ENCODE measurements around the gene OR5T2. TPM values are rescaled to one million over a fixed set of nuclear protein-coding genes. Genes with fewer than 3 reads are reported as not detected.
"Not testable (repeated sequence)": the region's sequence is repeated elsewhere in the genome, so short reads cannot be mapped to it uniquely, and the experiment has no call there.

Gene OR5T2
- not detected for total RNA-seq

- no peak within 1 kb of the TSS for H3K4me3 Mint-ChIP-seq
- no peak within 1 kb of the TSS for H3K27ac Mint-ChIP-seq
- CTCF ChIA-PET, result no interaction called here
- H3K27me3 Mint-ChIP-seq, result no peaks in the 10 kb centered on the region
- peaks cover 12% of the 10 kb centered on the region for H3K9me3 Mint-ChIP-seq
- no peak for DNase-seq
- H3K36me3 Mint-ChIP-seq (ENCODE audit: low read depth), result no peaks in the 10 kb centered on the region
- H3K4me1 Mint-ChIP-seq, result no peaks in the 10 kb centered on the region
- POLR2A ChIA-PET, result no interaction called here
These were observed at the start of gene OR5T2 for GRCh38 chr11:56234155-56234554. TSS of gene OR5T2 (minus strand) at chr11:56234255. CDS start at chr11:56233062, 1,193 bp downstream.

- ChIA-PET CTCF (no interaction called here), POLR2A (no interaction called here)
- Mint-ChIP-seq H3K9me3 (peaks cover 2% of the 10 kb centered on the region), H3K36me3 (ENCODE audit: low read depth) (no peaks in the 10 kb centered on the region), H3K27ac (no peak within 1 kb of the TSS), H3K4me1 (no peaks in the 10 kb centered on the region), H3K4me3 (no peak within 1 kb of the TSS), H3K27me3 (no peaks in the 10 kb centered on the region)
- no peak for DNase-seq
These were observed 39.8 kb upstream of the OR5T2 start, which contains the start of gene OR5T1 for GRCh38 chr11:56273854-56274253. TSS of gene OR5T1 (plus strand) at chr11:56274154. CDS start at chr11:56275639, 1,485 bp downstream.

GRCh38 chr11:56271092-56271491 lies 37.0 kb upstream of the OR5T2 start:
- CTCF ChIA-PET, result interaction anchor here (0.7 kb wide), 1 partner anchor 142 kb away, joined by 3 read pairs; no protein-coding TSS in a partner anchor
- no peak for DNase-seq

GRCh38 chr11:56251954-56252353 lies 17.9 kb upstream of the OR5T2 start, which contains the start of gene OR5T3:
TSS of gene OR5T3 (plus strand) at chr11:56252254. CDS start at chr11:56252254, 0 bp downstream.
- Mint-ChIP-seq H3K36me3 (ENCODE audit: low read depth) (no peaks in the 10 kb centered on the region), H3K4me1 (no peaks in the 10 kb centered on the region), H3K9me3 (peaks cover 5% of the 10 kb centered on the region), H3K4me3 (no peak within 1 kb of the TSS), H3K27me3 (no peaks in the 10 kb centered on the region), H3K27ac (no peak within 1 kb of the TSS)
- DNase-seq, result no peak
- ChIA-PET POLR2A (no interaction called here), CTCF (no interaction called here)

More at GRCh38 chr11:56271092-56271491, 37.0 kb upstream of the OR5T2 start:
- POLR2A ChIA-PET, result no interaction called here
- Mint-ChIP-seq H3K4me3 (no peak overlapping the region), H3K27ac (no peak overlapping the region), H3K36me3 (ENCODE audit: low read depth) (no peaks in the 10 kb centered on the region), H3K9me3 (peaks cover 13% of the 10 kb centered on the region), H3K4me1 (no peaks in the 10 kb centered on the region), H3K27me3 (no peaks in the 10 kb centered on the region)

- H3K9me3 Mint-ChIP-seq, result peaks cover 29% of the 10 kb centered on the region
- H3K4me3 Mint-ChIP-seq; H3K4me1 Mint-ChIP-seq; POLR2A ChIA-PET; H3K27ac Mint-ChIP-seq; H3K27me3 Mint-ChIP-seq; H3K36me3 Mint-ChIP-seq (ENCODE audit: low read depth); CTCF ChIA-PET; DNase-seq: not testable (repeated sequence)
These were observed 14.3 kb downstream of the OR5T2 start for GRCh38 chr11:56219735-56220134.

- Mint-ChIP-seq H3K4me3 (no peak overlapping the region), H3K9me3 (peaks cover 31% of the 10 kb centered on the region), H3K36me3 (ENCODE audit: low read depth) (no peaks in the 10 kb centered on the region), H3K27ac (no peak overlapping the region), H3K4me1 (no peaks in the 10 kb centered on the region), H3K27me3 (no peaks in the 10 kb centered on the region)
- CTCF ChIA-PET, result no interaction called here
- no peak for DNase-seq
- POLR2A ChIA-PET, result no interaction called here
These were observed 19.5 kb downstream of the OR5T2 start for GRCh38 chr11:56214537-56214936.

GRCh38 chr11:56207790-56208189 lies 26.3 kb downstream of the OR5T2 start:
- no peaks in the 10 kb centered on the region for H3K4me1 Mint-ChIP-seq
- H3K27ac Mint-ChIP-seq, result no peak overlapping the region
- CTCF ChIA-PET, result no interaction called here
- H3K27me3 Mint-ChIP-seq, result no peaks in the 10 kb centered on the region
- no peaks in the 10 kb centered on the region for H3K36me3 Mint-ChIP-seq (ENCODE audit: low read depth)
- H3K4me3 Mint-ChIP-seq, result no peak overlapping the region
- no peak for DNase-seq
- POLR2A ChIA-PET, result no interaction called here
- H3K9me3 Mint-ChIP-seq, result peaks cover 21% of the 10 kb centered on the region

GRCh38 chr11:56197367-56197766 lies 36.7 kb downstream of the OR5T2 start:
- H3K27me3 Mint-ChIP-seq, result no peaks in the 10 kb centered on the region
- no peaks in the 10 kb centered on the region for H3K36me3 Mint-ChIP-seq (ENCODE audit: low read depth)
- H3K4me1 Mint-ChIP-seq, result no peaks in the 10 kb centered on the region
- POLR2A ChIA-PET, result no interaction called here
- CTCF ChIA-PET, result no interaction called here
- DNase-seq, result no peak
- peaks cover 6% of the 10 kb centered on the region for H3K9me3 Mint-ChIP-seq
- H3K27ac Mint-ChIP-seq, result no peak overlapping the region
- no peak overlapping the region for H3K4me3 Mint-ChIP-seq

- H3K4me3 Mint-ChIP-seq, result no peak overlapping the region
- DNase-seq, result no peak
These were observed 37.4 kb downstream of the OR5T2 start for GRCh38 chr11:56196705-56197104.

GRCh38 chr11:56188602-56189001 lies 45.5 kb downstream of the OR5T2 start:
- no peak overlapping the region for H3K4me3 Mint-ChIP-seq
- H3K9me3 Mint-ChIP-seq, result peaks cover 6% of the 10 kb centered on the region
- no peaks in the 10 kb centered on the region for H3K36me3 Mint-ChIP-seq (ENCODE audit: low read depth)
- no peak for DNase-seq
- H3K4me1 Mint-ChIP-seq, result no peaks in the 10 kb centered on the region
- no peaks in the 10 kb centered on the region for H3K27me3 Mint-ChIP-seq
- no peak overlapping the region for H3K27ac Mint-ChIP-seq
- ChIA-PET CTCF (no interaction called here), POLR2A (no interaction called here)

More at GRCh38 chr11:56196705-56197104, 37.4 kb downstream of the OR5T2 start:
- Mint-ChIP-seq H3K36me3 (ENCODE audit: low read depth) (no peaks in the 10 kb centered on the region), H3K9me3 (peaks cover 6% of the 10 kb centered on the region), H3K27me3 (no peaks in the 10 kb centered on the region), H3K4me1 (no peaks in the 10 kb centered on the region), H3K27ac (no peak overlapping the region)
- POLR2A ChIA-PET, result no interaction called here
- CTCF ChIA-PET, result no interaction called here

- CTCF ChIA-PET, result no interaction called here
- no peak overlapping the region for H3K27ac Mint-ChIP-seq
- no peaks in the 10 kb centered on the region for H3K36me3 Mint-ChIP-seq (ENCODE audit: low read depth)
- DNase-seq, result no peak
- no peaks in the 10 kb centered on the region for H3K4me1 Mint-ChIP-seq
- no peaks in the 10 kb centered on the region for H3K27me3 Mint-ChIP-seq
- no peak overlapping the region for H3K4me3 Mint-ChIP-seq
- H3K9me3 Mint-ChIP-seq, result peaks cover 18% of the 10 kb centered on the region
- POLR2A ChIA-PET, result no interaction called here
These were observed 50.6 kb downstream of the OR5T2 start for GRCh38 chr11:56183459-56183858.

Other genes starting within 250 kb of the OR5T2 start
- not detected for gene OR5F1, start 239.6 kb downstream of the OR5T2 start, total RNA-seq
- not detected for gene OR5AS1, start 206.6 kb downstream of the OR5T2 start, total RNA-seq
- not detected for gene OR8I2, start 140.9 kb downstream of the OR5T2 start, total RNA-seq
- gene OR8H2, start 130.6 kb downstream of the OR5T2 start, total RNA-seq, result not detected
- not detected for gene OR8H3, start 111.9 kb downstream of the OR5T2 start, total RNA-seq
- gene OR8J3, start 94.1 kb downstream of the OR5T2 start, total RNA-seq, result not detected
- gene OR8K5, start 73.9 kb downstream of the OR5T2 start, total RNA-seq, result not detected
- not detected for gene OR5J2, start 57.6 kb downstream of the OR5T2 start, total RNA-seq
- gene OR5T3, start 18.0 kb upstream of the OR5T2 start, total RNA-seq, result not detected
- not detected for gene OR5T1, start 39.9 kb upstream of the OR5T2 start, total RNA-seq
- gene OR8H1, start 58.0 kb upstream of the OR5T2 start, total RNA-seq, result not detected
- gene OR8K3, start 80.9 kb upstream of the OR5T2 start, total RNA-seq, result not detected
- gene OR8K1, start 111.8 kb upstream of the OR5T2 start, total RNA-seq, result not detected
- not detected for gene OR8J1, start 120.0 kb upstream of the OR5T2 start, total RNA-seq
- not detected for gene OR8U1, start 141.4 kb upstream of the OR5T2 start, total RNA-seq
- not detected for gene OR5AL1, start 178.4 kb upstream of the OR5T2 start, total RNA-seq
- not detected for gene OR5M3, start 239.1 kb upstream of the OR5T2 start, total RNA-seq

Measured in activated CD4-positive, alpha-beta memory T cell treated with anti-CD3 and anti-CD28 coated beads, Interleukin-2, amount 10 ng/mL, durations not matched to agents 7 days and 5 days (primary cell).